Fibroblast of lung (primary cell): Measurements from ENCODE around the gene ARHGEF4. TPM values are rescaled to one million over a fixed set of nuclear protein-coding genes. Genes with fewer than 3 reads are reported as not detected.

ENCODE experiments used
- DNase-seq, 2 donors: peaks; one replicate each; pipeline versions ENCODE4 v3.0.0 to v3.0.0-alpha.2; 2010; ENCODE audit warnings: low read depth in 2 of 2
- H2AFZ ChIP-seq: 2 replicates; pipeline ENCODE4 v1.5.1; 2012; ENCODE audit warnings: low read length, control low read depth, inconsistent platforms
- H3K27ac ChIP-seq: 2 replicates; pipeline ENCODE4 v1.5.1; 2011; ENCODE audit warnings: low read length, control low read depth; ENCODE audit not compliant: insufficient read depth
- H3K27me3 ChIP-seq: 2 replicates; pipeline ENCODE4 v1.5.1; 2011; ENCODE audit warnings: mild to moderate bottlenecking, low read length; ENCODE audit not compliant: control insufficient read depth, insufficient read depth
- H3K36me3 ChIP-seq: 2 replicates; pipeline ENCODE4 v1.5.1; 2011; ENCODE audit warnings: low read length; ENCODE audit not compliant: control insufficient read depth, insufficient read depth
- H3K4me1 ChIP-seq: 2 replicates; pipeline ENCODE4 v1.5.1; 2011; ENCODE audit warnings: low read length; ENCODE audit not compliant: control insufficient read depth, insufficient read depth; ENCODE audit errors: extremely low read depth
- H3K4me2 ChIP-seq: 2 replicates; pipeline ENCODE4 v1.5.1; 2011; ENCODE audit warnings: low read length, control low read depth; ENCODE audit not compliant: insufficient read depth; ENCODE audit errors: extremely low read depth
- H3K4me3 ChIP-seq, 4 experiments: fragments of 200-600 bp in 1 of 4; sonication (generic) in 1 of 4; replicated peaks in 1 of 4; 2 replicates each; pipeline ENCODE4 v1.5.1; 2011 to 2016; ENCODE audit warnings: low read length in 4 of 4, low read depth in 3 of 4, mild to moderate bottlenecking in 3 of 4, control low read depth in 2 of 4, inconsistent platforms in 1 of 4, mixed read lengths in 1 of 4; ENCODE audit not compliant: insufficient read depth in 1 of 4; ENCODE audit errors: control extremely low read depth in 1 of 4
- H3K79me2 ChIP-seq: 2 replicates; pipeline ENCODE4 v1.5.1; 2012; ENCODE audit warnings: mild to moderate bottlenecking, low read length, inconsistent platforms; ENCODE audit not compliant: control insufficient read depth, insufficient read depth
- H3K9ac ChIP-seq: 2 replicates; pipeline ENCODE4 v1.5.1; 2011; ENCODE audit warnings: mild to moderate bottlenecking, low read length, control low read depth; ENCODE audit not compliant: insufficient read depth
- H3K9me3 ChIP-seq: 2 replicates; pipeline ENCODE4 v1.5.1; 2012; ENCODE audit warnings: low read depth, low read length; ENCODE audit not compliant: control insufficient read depth, insufficient read depth
- H4K20me1 ChIP-seq: 2 replicates; pipeline ENCODE4 v1.5.1; 2011; ENCODE audit warnings: low read length; ENCODE audit not compliant: control insufficient read depth, insufficient read depth; ENCODE audit errors: extremely low read depth
- EZH2 ChIP-seq: IDR thresholded peaks from 2 replicates; pipeline ENCODE4 v1.5.1; 2012; ENCODE audit warnings: low read length, control low read depth, mild to moderate bottlenecking; ENCODE audit errors: missing control alignments
- polyA plus RNA-seq, 2 donors: library from polyadenylated mRNA; depleted of rRNA in 1 of 2; stranded (reverse) in 1 of 2; unstranded in 1 of 2; fragments of >200 nt; gene quantifications; 2 replicates each; pipeline ENCODE4 v1.2.1, GENCODE V29; 2011 to 2012; ENCODE audit warnings: missing spikeins in 1 of 2
- total RNA-seq: library from RNA; depleted of rRNA; stranded (reverse); fragments of >200 nt; gene quantifications from 2 replicates; pipeline ENCODE4 v1.2.1, GENCODE V29; 2014
- TF ChIP-seq, protein P1 (sequence below), 2 donors: IDR thresholded peaks in 1 of 2; conservative IDR thresholded peaks in 1 of 2; 1 replicate in 1 of 2; 2 replicates in 1 of 2; pipeline ENCODE4 v1.5.1; 2011 to 2012; ENCODE audit warnings: low read length in 2 of 2, control low read depth in 1 of 2, inconsistent platforms in 1 of 2, low read depth in 1 of 2, mild to moderate bottlenecking in 1 of 2

The ARHGEF4 gene
- total and polyA plus RNA-seq, 2 donors (not counting 1 experiment from before 2014, with no cell fraction given) = 0.05 to 0.83 TPM

DNA sequence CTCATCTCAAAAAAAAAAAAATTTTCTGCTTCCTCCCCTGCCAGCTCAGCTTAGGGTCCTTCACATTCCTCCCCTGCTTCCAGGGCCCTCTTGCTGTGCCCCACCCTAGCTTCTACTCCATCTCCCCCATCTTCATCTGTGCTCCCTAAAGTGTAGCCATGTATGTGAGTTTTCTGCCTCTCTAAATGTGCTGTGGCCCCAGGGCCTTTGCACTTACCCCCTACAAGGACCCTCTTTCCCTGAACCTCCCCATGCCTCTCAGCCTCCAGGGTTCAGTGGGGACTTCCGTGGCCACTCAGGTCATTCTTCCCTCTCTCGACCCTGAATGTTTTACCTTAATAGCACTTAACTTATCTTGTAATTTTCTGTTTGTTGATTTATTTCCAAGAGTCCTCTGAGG, 6.2 kb upstream of the ARHGEF4 start:
- Histone ChIP-seq H3K4me3 (no peak overlapping the region), H3K27ac (no peak overlapping the region), H4K20me1 (no peaks in the 10 kb centered on the region), H2AFZ (no peak overlapping the region), H3K9me3 (no peaks in the 10 kb centered on the region), H3K9ac (no peak overlapping the region), H3K36me3 (no peaks in the 10 kb centered on the region), H3K79me2 (no peaks in the 10 kb centered on the region), H3K4me2 (no peak overlapping the region), H3K4me1 (no peaks in the 10 kb centered on the region), H3K27me3 (no peaks in the 10 kb centered on the region)
- no peak for DNase-seq
- no peak for TF ChIP-seq EZH2
- TF ChIP-seq, protein P1, sequence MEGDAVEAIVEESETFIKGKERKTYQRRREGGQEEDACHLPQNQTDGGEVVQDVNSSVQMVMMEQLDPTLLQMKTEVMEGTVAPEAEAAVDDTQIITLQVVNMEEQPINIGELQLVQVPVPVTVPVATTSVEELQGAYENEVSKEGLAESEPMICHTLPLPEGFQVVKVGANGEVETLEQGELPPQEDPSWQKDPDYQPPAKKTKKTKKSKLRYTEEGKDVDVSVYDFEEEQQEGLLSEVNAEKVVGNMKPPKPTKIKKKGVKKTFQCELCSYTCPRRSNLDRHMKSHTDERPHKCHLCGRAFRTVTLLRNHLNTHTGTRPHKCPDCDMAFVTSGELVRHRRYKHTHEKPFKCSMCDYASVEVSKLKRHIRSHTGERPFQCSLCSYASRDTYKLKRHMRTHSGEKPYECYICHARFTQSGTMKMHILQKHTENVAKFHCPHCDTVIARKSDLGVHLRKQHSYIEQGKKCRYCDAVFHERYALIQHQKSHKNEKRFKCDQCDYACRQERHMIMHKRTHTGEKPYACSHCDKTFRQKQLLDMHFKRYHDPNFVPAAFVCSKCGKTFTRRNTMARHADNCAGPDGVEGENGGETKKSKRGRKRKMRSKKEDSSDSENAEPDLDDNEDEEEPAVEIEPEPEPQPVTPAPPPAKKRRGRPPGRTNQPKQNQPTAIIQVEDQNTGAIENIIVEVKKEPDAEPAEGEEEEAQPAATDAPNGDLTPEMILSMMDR (conservative IDR thresholded peaks at IDR 0.05 in 1 of 2, IDR thresholded peaks at IDR 0.05 in 1 of 2; ENCODE audit: low read depth in 1 of 2, low read length in 2 of 2) = no peak

DNA sequence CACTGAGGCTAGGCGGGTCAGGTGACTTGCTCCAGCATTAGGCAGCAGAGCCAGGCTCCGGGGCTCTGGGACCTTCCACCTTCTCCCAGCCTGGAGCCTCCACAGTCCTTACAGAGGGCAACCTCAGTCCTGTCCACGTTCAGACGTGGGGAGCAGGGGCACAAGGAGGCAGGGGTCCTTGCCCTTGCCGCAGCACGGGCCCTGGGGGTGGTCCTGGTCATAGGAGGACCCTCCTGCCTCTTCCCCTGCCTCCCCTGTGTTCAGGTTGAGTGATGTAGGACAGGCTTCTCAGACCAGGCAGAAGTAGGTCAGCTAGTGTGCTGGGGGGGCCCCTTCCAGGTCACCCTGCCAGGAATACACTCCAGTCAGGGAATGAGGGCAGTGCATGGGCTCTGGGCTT, 5.4 kb upstream of the ARHGEF4 start:
- Histone ChIP-seq H3K79me2 (no peaks in the 10 kb centered on the region), H3K27me3 (peaks cover 4% of the 10 kb centered on the region), H3K9ac (no peak overlapping the region), H3K27ac (no peak overlapping the region), H3K4me3 (no peak overlapping the region), H3K4me1 (no peaks in the 10 kb centered on the region), H3K36me3 (no peaks in the 10 kb centered on the region), H2AFZ (no peak overlapping the region), H3K4me2 (no peak overlapping the region), H4K20me1 (no peaks in the 10 kb centered on the region), H3K9me3 (no peaks in the 10 kb centered on the region)
- no peak for DNase-seq
- TF ChIP-seq, protein P1 (conservative IDR thresholded peaks at IDR 0.05 in 1 of 2, IDR thresholded peaks at IDR 0.05 in 1 of 2; ENCODE audit: low read depth in 1 of 2, low read length in 2 of 2) = no peak
- TF ChIP-seq EZH2 = no peak

DNA sequence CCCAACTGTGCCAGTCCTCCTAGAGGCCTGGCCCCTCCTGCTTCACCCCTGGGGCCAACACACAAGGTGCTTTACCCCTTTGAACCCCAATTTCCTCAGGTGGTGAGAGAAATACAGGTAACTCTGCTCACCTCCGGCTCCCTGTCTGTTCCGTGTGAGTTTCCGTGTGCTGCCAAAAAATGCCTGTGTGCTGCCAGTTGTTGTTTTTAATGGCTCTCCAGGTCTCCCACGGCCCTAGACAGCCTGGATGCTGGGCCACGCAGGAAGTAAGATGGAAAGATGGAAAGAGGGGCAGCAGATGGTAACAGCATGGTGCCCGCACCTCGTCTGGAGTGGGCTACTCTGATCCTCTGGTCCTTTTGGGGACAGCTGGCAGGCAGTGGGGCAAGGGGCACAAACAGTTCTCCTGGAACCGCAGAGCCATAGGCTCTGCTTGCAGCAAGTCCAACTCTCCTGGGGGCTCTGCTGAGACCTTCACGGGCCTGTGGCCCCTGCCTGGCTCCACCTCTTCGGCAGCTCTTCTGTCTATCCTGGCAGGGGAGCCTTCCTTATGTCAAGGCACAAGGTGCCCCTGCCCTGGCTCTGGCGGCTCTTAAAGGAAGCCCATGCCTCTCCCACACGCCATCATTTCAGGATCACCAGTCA, 4.3 kb upstream of the ARHGEF4 start:
- Histone ChIP-seq H3K4me1 (no peaks in the 10 kb centered on the region), H3K79me2 (no peaks in the 10 kb centered on the region), H3K4me3 (no peak overlapping the region), H2AFZ (no peak overlapping the region), H3K27me3 (peaks cover 4% of the 10 kb centered on the region), H3K36me3 (no peaks in the 10 kb centered on the region), H3K4me2 (no peak overlapping the region), H3K9ac (no peak overlapping the region), H4K20me1 (no peaks in the 10 kb centered on the region), H3K9me3 (no peaks in the 10 kb centered on the region), H3K27ac (no peak overlapping the region)
- no peak for TF ChIP-seq EZH2
- TF ChIP-seq, protein P1 (conservative IDR thresholded peaks at IDR 0.05 in 1 of 2, IDR thresholded peaks at IDR 0.05 in 1 of 2; ENCODE audit: low read depth in 1 of 2, low read length in 2 of 2) = no peak
- no peak for DNase-seq
